BLaER1 (cell line): ENCODE data around the gene GLMP.

ENCODE experiments used
- H3K27ac ChIP-seq: shearing (Covaris generic); formaldehyde crosslinking; 2 replicates; pipeline ENCODE4 v1.8.1; 2022
- H3K27me3 ChIP-seq: shearing (Covaris generic); formaldehyde crosslinking; 2 replicates; pipeline ENCODE4 v1.8.1; 2022
- H3K36me3 ChIP-seq: shearing (Covaris generic); formaldehyde crosslinking; 2 replicates; pipeline ENCODE4 v1.8.1; 2022
- H3K4me1 ChIP-seq: shearing (Covaris generic); formaldehyde crosslinking; 2 replicates; pipeline ENCODE4 v1.8.1; 2022
- H3K4me2 ChIP-seq: shearing (Covaris generic); formaldehyde crosslinking; 2 replicates; pipeline ENCODE4 v1.8.1; 2022
- H3K4me3 ChIP-seq: shearing (Covaris generic); formaldehyde crosslinking; 2 replicates; pipeline ENCODE4 v1.8.1; 2022
- H3K9ac ChIP-seq: shearing (Covaris generic); formaldehyde crosslinking; 2 replicates; pipeline ENCODE4 v1.8.1; 2022
- H3K9me3 ChIP-seq: shearing (Covaris generic); formaldehyde crosslinking; 2 replicates; pipeline ENCODE4 v1.8.1; 2022
- H4K20me1 ChIP-seq: shearing (Covaris generic); formaldehyde crosslinking; 2 replicates; pipeline ENCODE4 v1.8.1; 2022
- Cebpa-rat ChIP-seq: shearing (Covaris generic); IDR thresholded peaks from 2 replicates; pipeline ENCODE4 v1.8.1; 2022

Gene GLMP

DNA sequence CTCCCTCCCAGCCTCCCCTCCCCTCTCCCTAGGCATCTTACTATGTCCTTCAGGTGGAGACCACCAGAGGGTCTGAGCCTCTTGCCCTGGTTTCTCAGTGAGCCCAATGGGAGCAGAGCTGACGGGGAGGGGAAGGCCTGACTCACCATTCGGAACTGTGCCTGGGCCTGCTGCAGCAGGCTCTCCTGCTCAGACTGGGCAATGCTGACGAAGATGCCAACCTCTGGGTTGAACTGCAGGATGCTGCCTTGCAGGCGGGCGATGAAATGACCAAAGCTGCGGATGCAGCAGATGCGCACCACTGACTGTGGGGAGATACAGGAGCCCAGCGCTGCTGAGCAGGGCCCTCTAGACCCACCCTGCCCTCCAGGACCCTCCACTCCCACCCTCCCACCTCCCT is 36.6 kb downstream of the GLMP start:
- Histone ChIP-seq H3K4me3 (no peak overlapping the region), H3K27ac (no peak overlapping the region), H3K36me3 (peaks cover 100% of the 10 kb centered on the region), H4K20me1 (peaks cover 49% of the 10 kb centered on the region; the same call in 1 of the 2 replicates), H3K4me1 (no peaks in the 10 kb centered on the region), H3K27me3 (no peaks in the 10 kb centered on the region), H3K9ac (no peak overlapping the region), H3K9me3 (no peaks in the 10 kb centered on the region), H3K4me2 (no peak overlapping the region)
- no peak for TF ChIP-seq Cebpa-rat

DNA sequence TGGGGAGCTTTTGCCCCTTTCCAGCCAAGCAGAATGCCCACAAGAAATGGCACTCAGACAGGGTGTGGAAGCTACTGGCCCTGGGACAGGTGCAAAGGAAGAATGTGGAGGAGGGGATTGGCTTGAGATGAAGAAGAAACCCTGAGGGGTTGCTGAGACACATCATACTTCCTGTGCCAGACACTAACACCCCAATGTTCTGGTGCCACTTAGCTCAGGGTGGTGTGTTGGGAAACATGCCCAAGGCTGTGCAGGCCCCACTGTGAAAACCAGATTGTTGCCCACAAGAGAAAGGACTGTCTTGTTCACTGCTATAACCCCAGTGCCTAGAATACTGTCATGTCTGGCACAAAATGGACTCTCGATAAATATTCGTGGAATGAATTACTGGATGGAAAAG is 37.8 kb downstream of the GLMP start:
- H3K27me3 ChIP-seq: no peaks in the 10 kb centered on the region
- no peaks in the 10 kb centered on the region for H3K4me1 ChIP-seq
- H3K27ac ChIP-seq: no peak overlapping the region
- H3K9me3 ChIP-seq: no peaks in the 10 kb centered on the region
- peaks cover 44% of the 10 kb centered on the region; the same call in 1 of the 2 replicates for H4K20me1 ChIP-seq
- no peak for TF ChIP-seq Cebpa-rat
- no peak overlapping the region for H3K4me3 ChIP-seq
- no peak overlapping the region for H3K9ac ChIP-seq
- peaks cover 100% of the 10 kb centered on the region for H3K36me3 ChIP-seq
- no peak overlapping the region for H3K4me2 ChIP-seq

DNA sequence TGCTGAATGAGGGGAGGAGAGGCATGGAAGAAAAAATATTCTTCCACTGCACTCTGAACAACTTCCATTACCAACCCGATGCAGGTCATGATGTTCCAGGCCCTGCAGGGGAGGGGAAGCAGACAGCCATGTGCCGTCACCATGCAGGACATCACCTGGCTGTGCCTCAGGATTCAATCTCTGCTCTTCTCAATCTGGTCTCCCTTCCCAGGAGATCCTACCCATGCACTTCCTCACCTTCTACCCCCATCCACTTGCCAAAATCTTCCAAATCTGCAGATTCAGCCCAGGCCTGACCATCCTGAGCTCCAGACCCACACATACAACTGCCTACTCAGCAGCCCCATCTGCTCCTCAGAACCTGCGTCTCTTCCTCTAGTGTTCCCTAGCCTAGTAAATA is 41.8 kb downstream of the GLMP start:
- H3K27me3 ChIP-seq: no peaks in the 10 kb centered on the region
- no peaks in the 10 kb centered on the region for H3K4me1 ChIP-seq
- no peak overlapping the region for H3K9ac ChIP-seq
- no peak overlapping the region for H3K4me3 ChIP-seq
- H3K36me3 ChIP-seq: peaks cover 100% of the 10 kb centered on the region
- TF ChIP-seq Cebpa-rat: no peak
- H3K27ac ChIP-seq: no peak overlapping the region
- H3K4me2 ChIP-seq: no peak overlapping the region
- H4K20me1 ChIP-seq: peaks cover 65% of the 10 kb centered on the region
- H3K9me3 ChIP-seq: no peaks in the 10 kb centered on the region

DNA sequence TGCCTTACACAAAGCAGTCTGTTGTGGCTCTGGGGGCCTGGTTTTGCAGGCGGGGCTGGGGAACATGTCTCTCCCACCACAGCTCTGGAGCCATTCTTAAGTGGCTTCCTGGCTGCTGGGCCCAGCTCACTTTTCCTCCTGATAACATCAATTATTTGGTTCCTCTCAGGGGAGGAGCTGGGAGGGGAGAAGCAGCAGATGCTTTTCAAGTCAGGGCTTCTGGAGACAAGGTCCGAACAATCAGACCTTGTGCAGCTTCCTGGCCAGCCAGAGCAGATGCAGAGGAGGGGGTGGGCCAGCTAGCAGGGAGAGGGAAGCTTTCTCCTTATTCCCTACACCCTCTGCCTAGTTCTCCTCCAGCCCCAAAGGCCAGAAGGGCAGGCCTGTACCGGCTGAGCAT is 44.0 kb downstream of the GLMP start:
- H3K36me3 ChIP-seq: peaks cover 91% of the 10 kb centered on the region
- H3K27me3 ChIP-seq: no peaks in the 10 kb centered on the region; the same call in 1 of the 2 replicates
- peaks cover 5% of the 10 kb centered on the region for H3K4me1 ChIP-seq
- no peaks in the 10 kb centered on the region for H3K9me3 ChIP-seq
- H4K20me1 ChIP-seq: peaks cover 76% of the 10 kb centered on the region
- no peak overlapping the region for H3K27ac ChIP-seq
- TF ChIP-seq Cebpa-rat: no peak
- H3K4me2 ChIP-seq: no peak overlapping the region
- no peak overlapping the region for H3K9ac ChIP-seq
- H3K4me3 ChIP-seq: no peak overlapping the region

DNA sequence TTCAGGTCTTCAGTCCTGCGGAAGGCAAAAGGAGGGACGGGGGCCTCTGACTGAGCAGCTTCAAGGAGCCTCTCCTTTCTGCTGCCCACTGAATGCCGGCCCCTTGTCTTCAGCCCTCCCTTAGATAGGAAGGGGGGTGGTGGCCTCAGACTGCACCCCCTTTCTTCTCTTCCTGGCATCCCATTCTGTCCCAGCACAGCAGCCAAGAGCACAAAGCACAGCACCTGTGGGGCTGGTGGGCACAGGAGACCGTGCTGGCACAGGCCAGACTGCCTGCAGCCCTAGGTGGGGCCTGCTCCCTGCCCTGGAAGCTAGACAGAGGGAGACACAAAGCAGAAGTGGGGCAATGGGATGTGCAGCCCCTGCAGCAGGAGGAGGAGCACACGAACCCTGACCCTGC is 45.9 kb downstream of the GLMP start:
- no peak overlapping the region for H3K4me3 ChIP-seq
- H3K4me2 ChIP-seq: no peak overlapping the region
- H3K27ac ChIP-seq: no peak overlapping the region
- H3K27me3 ChIP-seq: peaks cover 15% of the 10 kb centered on the region
- peaks cover 72% of the 10 kb centered on the region for H3K36me3 ChIP-seq
- H3K4me1 ChIP-seq: peaks cover 24% of the 10 kb centered on the region
- no peaks in the 10 kb centered on the region for H3K9me3 ChIP-seq
- TF ChIP-seq Cebpa-rat: no peak
- peaks cover 84% of the 10 kb centered on the region for H4K20me1 ChIP-seq
- no peak overlapping the region for H3K9ac ChIP-seq

DNA sequence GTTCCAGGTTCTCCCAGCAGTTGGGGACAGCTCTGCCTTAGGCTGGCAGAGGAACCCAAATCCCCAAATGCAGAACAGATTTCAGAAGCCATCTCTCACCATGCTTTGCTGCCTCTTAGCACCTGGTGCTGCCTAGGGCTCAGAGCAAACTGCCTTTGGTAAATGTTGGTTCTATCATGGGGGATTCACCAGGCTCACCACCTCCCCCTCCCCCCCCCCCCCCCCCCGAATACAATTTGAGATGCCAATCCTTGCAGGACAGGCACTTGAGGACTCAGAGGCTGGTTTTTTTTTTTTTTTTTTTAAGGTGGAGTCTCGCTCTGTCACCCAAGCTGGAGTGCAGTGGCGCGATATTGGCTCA is 47.2 kb downstream of the GLMP start:
- no peak overlapping the region for H3K4me3 ChIP-seq
- H3K27me3 ChIP-seq: peaks cover 23% of the 10 kb centered on the region
- H3K4me1 ChIP-seq: peaks cover 27% of the 10 kb centered on the region
- no peak for TF ChIP-seq Cebpa-rat
- peaks cover 89% of the 10 kb centered on the region for H4K20me1 ChIP-seq
- no peaks in the 10 kb centered on the region for H3K9me3 ChIP-seq
- no peak overlapping the region for H3K27ac ChIP-seq
- peaks cover 63% of the 10 kb centered on the region for H3K36me3 ChIP-seq
- no peak overlapping the region for H3K4me2 ChIP-seq
- H3K9ac ChIP-seq: no peak overlapping the region

DNA sequence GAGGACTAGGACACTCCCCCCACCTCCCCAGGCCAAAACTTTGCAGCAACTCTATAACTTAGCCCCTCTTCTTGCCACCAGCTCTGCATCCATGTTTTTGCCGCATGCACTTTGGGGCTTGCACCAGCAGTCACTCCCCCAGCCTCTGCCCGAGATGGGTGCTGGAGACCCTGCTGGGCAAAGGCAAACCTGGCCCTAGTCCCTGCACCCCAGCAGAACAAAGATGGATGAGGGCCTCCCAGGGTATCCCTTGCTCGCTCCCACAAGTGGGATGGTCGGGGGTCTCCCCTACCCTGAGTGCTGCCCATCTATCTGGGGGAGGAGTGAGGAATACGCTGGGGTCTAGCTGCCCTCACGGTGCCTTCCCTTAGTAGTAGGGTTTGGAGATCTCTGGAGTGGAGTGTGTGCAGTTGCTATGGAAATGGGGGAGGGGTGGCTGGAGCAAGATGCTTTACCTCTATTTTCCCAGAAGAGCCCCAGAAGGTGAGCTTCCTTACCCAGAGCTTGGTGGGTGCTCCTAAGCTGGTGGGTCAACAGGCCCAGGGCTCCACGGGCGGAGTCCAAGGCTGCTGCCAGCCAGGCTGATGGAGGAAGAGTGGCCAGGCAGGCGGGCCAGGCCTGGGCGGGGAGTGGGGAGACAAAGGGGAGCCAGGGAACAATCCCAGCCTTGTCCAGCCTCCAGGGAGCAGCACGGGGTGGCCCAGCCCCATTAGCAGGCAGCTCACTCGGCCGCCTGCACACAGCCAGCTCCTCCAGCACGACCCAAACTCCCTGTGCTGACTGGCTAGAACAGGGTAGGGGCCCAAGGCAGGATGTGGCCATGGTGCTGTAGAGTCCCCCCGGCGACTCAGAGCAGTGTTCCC is 47.8 kb downstream of the GLMP start, which contains the start of gene PAQR6:
Gene PAQR6 (minus strand): TSS at position 597 of the 863 bp plus-strand sequence. CDS start 1,325 bp downstream, outside the sequence.
- no peak within 1 kb of the TSS; the same call in 1 of the 2 replicates for H3K27ac ChIP-seq
- H3K36me3 ChIP-seq: peaks cover 57% of the 10 kb centered on the region
- H4K20me1 ChIP-seq: peaks cover 91% of the 10 kb centered on the region
- no peak within 1 kb of the TSS for H3K4me3 ChIP-seq
- H3K9me3 ChIP-seq: no peaks in the 10 kb centered on the region
- H3K4me1 ChIP-seq: peaks cover 29% of the 10 kb centered on the region
- H3K4me2 ChIP-seq: peak within 1 kb of the TSS; percentile 99
- no peak within 1 kb of the TSS for H3K9ac ChIP-seq
- peaks cover 23% of the 10 kb centered on the region for H3K27me3 ChIP-seq
- no peak for TF ChIP-seq Cebpa-rat

DNA sequence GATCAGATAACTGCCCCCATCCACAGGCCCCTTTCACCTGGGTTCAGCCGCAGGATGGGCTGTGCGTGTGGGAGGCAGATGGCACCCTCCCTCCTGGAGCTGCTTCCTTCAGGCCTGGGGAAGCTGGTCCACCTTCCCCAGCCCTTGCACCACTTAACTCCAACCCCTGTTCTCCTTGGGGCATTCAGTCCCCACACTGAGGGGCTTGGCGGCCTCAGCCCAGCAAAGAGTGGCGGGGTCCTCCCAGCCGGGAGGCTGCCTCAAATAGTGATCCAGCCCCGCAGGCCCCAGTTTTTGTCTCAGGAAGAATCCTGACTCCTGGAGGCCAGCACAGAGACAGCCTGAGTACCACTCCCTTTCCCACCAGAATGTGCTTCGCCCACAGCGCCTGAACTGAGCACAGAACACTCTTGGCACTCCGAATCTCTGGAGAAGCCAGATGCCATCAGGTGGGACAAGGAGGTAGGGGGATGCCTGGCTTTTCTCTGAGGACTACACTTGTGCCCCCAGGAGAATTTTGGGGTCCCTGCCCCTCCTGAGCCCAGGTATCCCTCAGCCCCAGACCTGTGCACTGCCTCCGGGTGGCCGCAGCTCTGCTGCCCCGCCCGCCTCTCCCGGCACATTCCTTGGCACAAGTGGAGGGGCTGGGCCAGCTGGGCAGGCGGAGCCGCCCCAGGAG is 48.6 kb downstream of the GLMP start:
- H3K27me3 ChIP-seq: peaks cover 23% of the 10 kb centered on the region
- no peak overlapping the region; the same call in 1 of the 2 replicates for H3K27ac ChIP-seq
- H3K4me2 ChIP-seq: peak overlapping the region; percentile 99
- H3K9me3 ChIP-seq: no peaks in the 10 kb centered on the region
- peaks cover 37% of the 10 kb centered on the region for H3K4me1 ChIP-seq
- H3K4me3 ChIP-seq: no peak overlapping the region
- H3K9ac ChIP-seq: no peak overlapping the region
- H3K36me3 ChIP-seq: peaks cover 49% of the 10 kb centered on the region
- H4K20me1 ChIP-seq: peaks cover 93% of the 10 kb centered on the region
- TF ChIP-seq Cebpa-rat: no peak

DNA sequence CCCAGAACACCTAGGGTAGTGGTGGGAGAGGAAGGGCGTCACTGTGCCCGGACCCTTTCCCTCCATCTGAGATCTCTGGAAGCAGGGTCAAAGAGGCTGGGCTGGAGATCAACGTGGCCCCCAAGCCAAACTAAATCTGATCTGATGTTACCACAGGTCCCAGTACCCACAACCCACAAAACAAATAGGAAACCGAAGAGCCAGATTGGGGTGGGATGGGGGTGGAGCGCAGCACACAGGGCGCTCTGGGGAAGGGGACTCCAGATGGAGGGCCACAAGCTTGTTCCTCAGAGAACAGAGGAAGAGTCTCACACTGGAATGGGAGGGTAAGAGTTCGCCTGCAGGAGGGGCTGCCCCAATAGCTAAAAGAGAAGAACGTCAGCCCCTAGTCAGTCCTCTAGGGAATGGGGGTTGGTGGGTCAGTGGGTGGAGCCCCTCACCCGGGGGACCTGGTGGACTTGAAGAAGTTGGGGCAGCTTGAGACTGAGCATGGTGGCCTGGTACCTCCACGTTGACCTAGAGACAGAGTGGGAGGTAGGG is 49.2 kb downstream of the GLMP start:
- peaks cover 93% of the 10 kb centered on the region for H4K20me1 ChIP-seq
- peaks cover 43% of the 10 kb centered on the region for H3K4me1 ChIP-seq
- H3K36me3 ChIP-seq: peaks cover 43% of the 10 kb centered on the region
- H3K4me2 ChIP-seq: peak overlapping the region; percentile 99
- 0 out of 2 replicates have a peak overlapping the region, but pooled peaks have one; percentile 19 for H3K27ac ChIP-seq
- H3K9me3 ChIP-seq: no peaks in the 10 kb centered on the region
- peak overlapping the region; percentile 36 for H3K9ac ChIP-seq
- H3K27me3 ChIP-seq: peaks cover 23% of the 10 kb centered on the region
- H3K4me3 ChIP-seq: peak overlapping the region; percentile 62; the same call in 1 of the 2 replicates
- TF ChIP-seq Cebpa-rat: no peak
